Mesothelial cell of epicardium (in vitro differentiated cells): ENCODE results near the gene TMEM179B. TPM values are rescaled to one million over a fixed set of nuclear protein-coding genes. Genes with fewer than 3 reads are reported as not detected.
A peak's percentile ranks its signal among the peaks of the same experiment; 100 is the strongest.
"Not testable (repeated sequence)": the region's sequence is repeated elsewhere in the genome, so short reads cannot be mapped to it uniquely, and the experiment has no call there.

Experiments used
- DNase-seq, 2 experiments: peaks; one replicate each; pipeline ENCODE4 v3.0.0; 2021; ENCODE audit warnings: low spot score in 2 of 2; ENCODE audit not compliant: unreplicated experiment in 2 of 2
- H3K27ac Mint-ChIP-seq: 2 replicates; pipeline ENCODE4 v1.8.0; 2021; ENCODE audit warnings: mixed read lengths
- H3K27me3 Mint-ChIP-seq: 2 replicates; pipeline ENCODE4 v1.8.0; 2021; ENCODE audit warnings: low read depth, mixed read lengths
- H3K36me3 Mint-ChIP-seq: 2 replicates; pipeline ENCODE4 v1.8.0; 2021; ENCODE audit warnings: mixed read lengths
- H3K4me1 Mint-ChIP-seq: 2 replicates; pipeline ENCODE4 v1.8.0; 2021; ENCODE audit warnings: mixed read lengths
- H3K4me3 Mint-ChIP-seq: 2 replicates; pipeline ENCODE4 v1.8.0; 2021; ENCODE audit warnings: mild to moderate bottlenecking, moderate library complexity, mixed read lengths
- H3K9me3 Mint-ChIP-seq: 2 replicates; pipeline ENCODE4 v1.8.0; 2021; ENCODE audit warnings: mixed read lengths
- CTCF ChIP-seq: fragments of 200-600 bp; sonication (generic); IDR thresholded peaks from one replicate; pipeline ENCODE4 v1.5.0; 2021; ENCODE audit warnings: antibody characterized with exemption; ENCODE audit not compliant: unreplicated experiment
- total RNA-seq: library from RNA; stranded (reverse); gene quantifications from 3 replicates; pipeline ENCODE4 v1.2.1, GENCODE V29; 2021

The TMEM179B gene
- total RNA-seq, 1 donor from 2014 or later: 33.9 TPM

- no peak overlapping the region for H3K4me3 Mint-ChIP-seq
- H3K27me3 Mint-ChIP-seq: no peaks in the 10 kb centered on the region
- no peaks in the 10 kb centered on the region for H3K9me3 Mint-ChIP-seq
- peaks cover 6% of the 10 kb centered on the region for H3K4me1 Mint-ChIP-seq
- peaks cover 14% of the 10 kb centered on the region for H3K36me3 Mint-ChIP-seq
- TF ChIP-seq CTCF: no peak
- DNase-seq: no peak
- no peak overlapping the region for H3K27ac Mint-ChIP-seq
These were observed 24.5 kb downstream of the TMEM179B start for GRCh38 chr11:62811659-62812058.

GRCh38 chr11:62816557-62816956 lies 29.4 kb downstream of the TMEM179B start:
- no peaks in the 10 kb centered on the region for H3K4me1 Mint-ChIP-seq
- no peak overlapping the region for H3K27ac Mint-ChIP-seq
- no peak for DNase-seq
- H3K27me3 Mint-ChIP-seq: no peaks in the 10 kb centered on the region
- H3K4me3 Mint-ChIP-seq: no peak overlapping the region
- peaks cover 26% of the 10 kb centered on the region for H3K36me3 Mint-ChIP-seq
- no peaks in the 10 kb centered on the region for H3K9me3 Mint-ChIP-seq
- TF ChIP-seq CTCF: no peak

GRCh38 chr11:62817129-62817528 lies 29.9 kb downstream of the TMEM179B start:
- no peaks in the 10 kb centered on the region for H3K27me3 Mint-ChIP-seq
- no peak overlapping the region for H3K27ac Mint-ChIP-seq
- H3K4me1 Mint-ChIP-seq: no peaks in the 10 kb centered on the region
- no peak for DNase-seq
- no peak for TF ChIP-seq CTCF
- H3K36me3 Mint-ChIP-seq: peaks cover 27% of the 10 kb centered on the region
- H3K9me3 Mint-ChIP-seq: no peaks in the 10 kb centered on the region
- H3K4me3 Mint-ChIP-seq: no peak overlapping the region

GRCh38 chr11:62823677-62824076 lies 36.5 kb downstream of the TMEM179B start:
- Mint-ChIP-seq H3K36me3 (peaks cover 48% of the 10 kb centered on the region), H3K4me3 (no peak overlapping the region), H3K27ac (no peak overlapping the region), H3K4me1 (no peaks in the 10 kb centered on the region), H3K27me3 (no peaks in the 10 kb centered on the region), H3K9me3 (no peaks in the 10 kb centered on the region)
- no peak for TF ChIP-seq CTCF
- DNase-seq: no peak

GRCh38 chr11:62828130-62828529 lies 40.9 kb downstream of the TMEM179B start:
- H3K4me1 Mint-ChIP-seq: peaks cover 17% of the 10 kb centered on the region
- not testable (repeated sequence) for H3K27ac Mint-ChIP-seq, H3K4me3 Mint-ChIP-seq, DNase-seq, H3K9me3 Mint-ChIP-seq, H3K27me3 Mint-ChIP-seq
- peaks cover 30% of the 10 kb centered on the region for H3K36me3 Mint-ChIP-seq

- peak overlapping the region; percentile 100 for H3K27ac Mint-ChIP-seq
These were observed 43.8 kb downstream of the TMEM179B start for GRCh38 chr11:62830904-62831519.

More at GRCh38 chr11:62830904-62831519, 43.8 kb downstream of the TMEM179B start:
- peaks cover 23% of the 10 kb centered on the region for H3K4me1 Mint-ChIP-seq
- H3K36me3 Mint-ChIP-seq: peaks cover 16% of the 10 kb centered on the region
- H3K4me3 Mint-ChIP-seq: peak overlapping the region; percentile 95
- no peak for TF ChIP-seq CTCF
- H3K9me3 Mint-ChIP-seq: no peaks in the 10 kb centered on the region
- DNase-seq: no peak
- H3K27me3 Mint-ChIP-seq: no peaks in the 10 kb centered on the region
